Activated CD8-positive, alpha-beta memory T cell treated with anti-CD3 and anti-CD28 coated beads for 48 hours (primary cell): ENCODE data around the gene CUL1.
A peak's percentile ranks its signal among the peaks of the same experiment; 100 is the strongest.
"Not testable (repeated sequence)": the region's sequence is repeated elsewhere in the genome, so short reads cannot be mapped to it uniquely, and the experiment has no call there.

ENCODE experiments used
- DNase-seq, 3 experiments: peaks; one replicate each; pipeline ENCODE4 v3.0.0-alpha.2; 2020; ENCODE audit warnings: low read depth in 2 of 3, low spot score in 2 of 3

CUL1 gene

GRCh38 chr7:148697256-148698006, 1.3 kb upstream of the CUL1 start:
- peak; percentile 8 to 25 (median 19) for DNase-seq

DNA sequence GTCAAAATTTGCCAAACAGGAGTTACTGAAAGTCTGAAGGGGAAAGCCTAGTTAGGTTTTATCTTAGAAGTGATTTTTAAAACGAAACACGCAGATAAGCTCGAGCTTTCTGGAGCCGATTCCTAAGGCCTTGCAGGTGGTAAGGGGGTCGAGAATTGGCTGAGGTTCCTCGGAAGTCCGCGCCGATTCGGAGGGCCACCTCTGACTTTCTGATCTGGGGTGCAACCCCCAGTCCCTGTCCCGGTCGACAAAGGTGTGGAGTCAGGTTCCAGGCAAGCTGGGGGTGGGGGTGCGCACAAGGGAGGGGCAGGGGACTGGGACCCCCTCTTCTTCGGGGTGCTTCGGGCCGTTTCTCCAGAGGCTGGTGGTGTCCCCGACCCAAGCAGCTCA, 701 bp upstream of the CUL1 start:
- peak in 1 of 3 experiments; percentile 53 for DNase-seq

DNA sequence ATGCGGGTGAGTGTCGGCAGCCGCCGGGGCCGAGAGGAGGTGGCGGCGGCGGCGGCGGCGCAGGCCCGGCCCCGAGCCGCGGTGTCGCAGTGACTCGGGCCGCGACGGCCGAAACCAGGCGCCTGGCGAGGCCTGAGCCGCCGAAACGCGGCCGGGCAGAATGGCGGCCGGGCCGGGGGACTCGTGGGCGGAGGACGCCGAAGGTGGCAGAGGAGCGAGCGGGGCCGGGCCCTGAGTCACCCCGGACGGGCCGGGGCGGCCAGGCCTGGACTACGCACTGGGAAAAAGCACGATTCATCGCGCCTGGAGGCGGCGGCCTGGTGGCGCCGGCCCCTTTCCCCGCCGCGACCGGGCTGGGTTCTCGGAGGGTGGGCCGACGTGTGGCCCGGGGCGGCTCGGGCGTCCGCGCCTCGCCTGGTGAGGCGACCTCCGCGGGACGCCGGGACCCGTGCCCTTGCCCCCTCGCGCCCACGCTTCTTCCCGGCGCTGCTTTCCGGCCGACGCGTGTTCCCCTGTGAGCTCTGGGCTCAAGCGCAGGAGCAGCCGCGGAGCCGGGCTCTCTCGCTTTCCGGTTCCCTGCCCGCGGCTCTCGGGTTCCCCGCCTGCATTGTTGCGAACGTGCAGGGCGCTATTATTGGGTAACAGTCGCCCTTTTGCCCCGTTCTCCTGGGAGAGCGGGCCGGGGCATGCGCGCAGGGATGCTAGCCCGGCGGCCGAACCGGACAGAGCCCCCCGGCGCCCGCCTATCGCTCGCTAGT, 500 bp downstream of the CUL1 start:
- peak; percentile 31 to 57 (median 39) for DNase-seq

- no peak for DNase-seq
These were observed 1.3 kb downstream of the CUL1 start for GRCh38 chr7:148699782-148700629.

DNA sequence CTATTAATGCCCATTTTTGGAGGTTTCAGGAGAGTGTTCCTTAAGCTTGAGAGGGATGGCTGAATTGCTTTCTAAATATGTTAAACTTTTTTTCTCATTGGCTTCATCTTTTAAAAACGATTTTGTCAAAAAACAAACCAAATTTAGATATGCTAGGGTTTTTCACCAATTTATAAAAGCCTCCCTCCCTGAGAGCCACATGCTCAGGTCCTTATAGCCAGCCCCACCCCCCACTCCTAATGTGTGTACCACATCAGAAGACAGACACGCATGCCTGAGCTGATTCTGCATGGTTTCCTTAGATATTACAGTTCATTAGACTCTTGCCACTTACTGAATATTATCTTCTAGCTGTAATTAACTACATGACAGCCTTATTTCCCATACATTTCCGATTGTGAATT, 2.0 kb downstream of the CUL1 start:
- no peak for DNase-seq

- no peak for DNase-seq
These were observed 2.7 kb downstream of the CUL1 start for GRCh38 chr7:148701414-148701813.

GRCh38 chr7:148702876-148703670, 4.4 kb downstream of the CUL1 start:
- no peak for DNase-seq

- DNase-seq: not testable (repeated sequence)
These were observed 4.9 kb downstream of the CUL1 start for GRCh38 chr7:148703671-148703962.

DNA sequence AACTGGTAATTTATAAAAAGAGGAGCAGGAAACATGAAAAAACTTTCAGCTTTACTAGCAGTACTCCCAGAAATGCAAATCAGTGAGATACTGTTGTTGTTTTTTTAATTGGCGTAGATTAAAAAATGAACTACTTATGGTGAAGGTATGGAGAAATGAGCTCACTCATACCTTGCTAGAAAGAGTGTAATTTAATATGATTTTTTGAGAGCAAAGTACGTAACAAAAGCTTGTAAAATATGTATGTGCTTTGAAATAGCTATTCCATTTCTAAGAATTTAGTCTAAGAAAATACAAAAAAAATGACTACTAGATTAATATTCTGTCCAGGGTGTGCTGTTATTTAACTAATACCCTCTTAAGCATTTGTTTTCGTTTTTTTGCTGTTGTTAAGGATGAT, 5.5 kb downstream of the CUL1 start:
- DNase-seq: no peak

DNA sequence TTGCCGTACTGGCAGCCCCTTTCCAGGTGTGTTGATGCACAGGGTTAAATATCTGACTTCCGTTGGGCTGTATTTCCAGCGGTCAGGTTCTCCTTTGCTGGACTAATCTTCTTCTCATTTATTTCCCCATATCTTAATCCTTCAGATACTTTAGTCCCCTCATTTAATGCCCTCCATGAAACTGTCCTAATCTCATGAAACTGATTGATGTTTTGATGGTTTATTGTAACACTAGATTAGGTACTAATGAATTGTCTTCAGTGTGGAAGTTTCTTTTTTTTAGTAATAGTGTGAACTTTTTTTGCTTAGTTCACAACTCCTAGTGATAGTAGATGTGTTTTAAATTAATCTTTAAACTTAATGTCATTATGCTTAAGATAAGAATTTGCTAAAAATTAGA, 6.3 kb downstream of the CUL1 start:
- no peak for DNase-seq

DNA sequence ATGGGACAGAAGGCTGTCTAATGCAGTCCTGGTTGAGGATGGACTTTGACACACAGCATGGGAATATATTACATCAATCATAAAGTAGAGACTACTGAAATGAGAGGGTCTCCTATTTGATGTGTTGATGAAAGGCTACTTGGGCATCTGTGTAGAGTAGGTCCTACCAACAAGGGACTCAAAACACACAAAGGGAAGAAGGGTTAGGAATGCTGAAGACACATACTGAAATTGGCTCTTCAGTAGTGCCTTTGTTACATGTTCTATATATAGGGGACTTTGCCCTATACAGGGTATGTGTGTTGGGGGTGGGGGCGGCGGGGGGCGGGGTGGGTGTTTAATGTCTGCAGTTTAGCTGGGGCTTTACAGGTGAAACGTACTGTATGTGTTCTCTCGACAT, 7.7 kb downstream of the CUL1 start:
- DNase-seq: no peak

- DNase-seq: no peak
These were observed 9.6 kb downstream of the CUL1 start for GRCh38 chr7:148708026-148708885.

- no peak for DNase-seq
These were observed 10.3 kb downstream of the CUL1 start for GRCh38 chr7:148709014-148709413.

- DNase-seq: not testable (repeated sequence)
These were observed 11.7 kb downstream of the CUL1 start for GRCh38 chr7:148710426-148710825.

GRCh38 chr7:148711191-148712102, 12.7 kb downstream of the CUL1 start:
- no peak for DNase-seq

DNA sequence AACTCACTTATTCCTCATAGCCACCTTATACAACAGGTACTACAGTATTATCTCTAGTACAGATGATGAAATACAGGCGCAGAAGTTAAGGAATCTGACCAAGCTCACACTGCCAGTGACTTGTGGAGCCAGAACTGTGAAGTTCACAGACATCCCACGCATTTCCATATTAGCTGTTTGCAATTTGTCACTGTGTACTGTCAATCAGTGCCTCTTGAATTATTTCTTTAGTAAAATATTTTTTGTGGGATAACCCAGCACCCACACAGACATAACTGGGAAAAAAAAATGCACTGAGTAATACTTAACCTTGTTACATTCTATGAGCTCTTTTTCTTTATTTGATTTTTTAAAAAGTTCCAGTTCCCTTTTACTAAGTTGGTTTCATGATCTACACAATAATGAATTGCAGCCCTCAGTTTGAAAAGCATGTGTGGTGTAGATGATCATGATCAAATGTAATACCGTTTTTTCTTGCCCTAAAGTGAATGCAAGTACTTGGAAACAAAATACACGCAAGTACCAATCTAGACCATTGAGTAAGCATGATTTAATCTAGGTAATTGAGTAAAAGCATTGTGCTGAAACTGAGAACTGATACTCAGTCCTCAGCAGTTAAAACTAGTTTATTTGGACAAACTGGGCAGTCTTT, 14.1 kb downstream of the CUL1 start:
- no peak for DNase-seq

DNA sequence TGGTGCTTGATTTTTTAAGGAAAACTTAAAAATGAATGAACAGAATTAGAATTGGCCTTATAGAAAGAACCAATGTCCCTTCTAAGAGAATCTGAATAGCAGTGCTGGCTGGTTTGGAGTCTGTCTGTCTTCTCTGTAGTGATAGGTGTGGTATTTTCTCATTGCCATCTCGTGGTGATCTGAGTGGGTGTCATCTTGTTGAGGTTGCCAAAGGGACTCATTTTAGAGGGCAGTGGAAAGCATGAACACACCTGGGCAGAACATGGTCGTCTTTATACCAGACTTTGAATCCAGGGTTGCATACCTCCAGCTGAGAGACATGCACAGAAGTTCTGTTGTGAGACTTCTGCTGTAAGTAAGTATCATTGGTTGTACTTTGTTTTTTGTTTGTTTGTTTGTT, 15.8 kb downstream of the CUL1 start:
- no peak for DNase-seq

DNA sequence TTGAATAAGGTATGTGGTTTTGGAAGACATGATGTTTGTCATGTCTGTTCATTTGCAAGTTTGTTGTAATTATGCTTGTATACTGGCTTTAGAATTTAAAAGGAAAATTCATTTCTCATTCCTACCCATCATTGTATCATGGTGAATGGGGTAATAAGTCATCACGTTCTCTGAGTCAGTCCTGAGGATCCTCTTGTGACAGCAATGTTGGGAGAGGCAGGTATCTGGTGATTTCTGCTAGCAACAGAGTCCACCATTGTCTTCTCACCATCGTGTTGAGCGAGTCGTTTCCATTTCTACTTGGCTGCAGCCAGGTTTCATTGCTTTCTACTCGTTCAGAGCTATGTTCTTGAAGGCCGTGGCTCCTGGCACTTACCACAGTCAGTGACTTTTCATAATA, 16.3 kb downstream of the CUL1 start:
- no peak for DNase-seq
